Immature natural killer cell (primary cell): Measurements from ENCODE around the gene LRRC49. TPM values are rescaled to one million over a fixed set of nuclear protein-coding genes. Genes with fewer than 3 reads are reported as not detected.

ENCODE experiments used
- DNase-seq, 3 donors: peaks; one replicate each; pipeline ENCODE4 v3.0.0; 2022; ENCODE audit warnings: mixed read lengths in 1 of 3
- H3K27ac Mint-ChIP-seq, 6 donors: one replicate each; pipeline ENCODE4 v1.8.0; 2020; ENCODE audit warnings: mixed read lengths in 6 of 6, mild to moderate bottlenecking in 5 of 6, inconsistent platforms in 4 of 6, moderate library complexity in 3 of 6
- H3K27me3 Mint-ChIP-seq, 3 donors: one replicate each; pipeline ENCODE4 v1.8.0; 2020 to 2021; ENCODE audit warnings: low read depth in 3 of 3, mild to moderate bottlenecking in 3 of 3, mixed read lengths in 3 of 3, moderate library complexity in 3 of 3, inconsistent platforms in 1 of 3
- H3K36me3 Mint-ChIP-seq, 3 donors: one replicate each; pipeline ENCODE4 v1.8.0; 2020; ENCODE audit warnings: mixed read lengths in 3 of 3, inconsistent platforms in 2 of 3, mild to moderate bottlenecking in 2 of 3
- H3K4me1 Mint-ChIP-seq, 2 donors: one replicate each; pipeline ENCODE4 v1.8.0; 2020; ENCODE audit warnings: inconsistent platforms in 2 of 2, mild to moderate bottlenecking in 2 of 2, mixed read lengths in 2 of 2, moderate library complexity in 1 of 2
- H3K4me3 Mint-ChIP-seq, 5 donors: one replicate each; pipeline ENCODE4 v1.8.0; 2020; ENCODE audit warnings: mild to moderate bottlenecking in 5 of 5, mixed read lengths in 5 of 5, inconsistent platforms in 3 of 5, moderate library complexity in 3 of 5
- H3K9me3 Mint-ChIP-seq, 6 donors: one replicate each; pipeline ENCODE4 v1.8.0; 2020; ENCODE audit warnings: mild to moderate bottlenecking in 6 of 6, mixed read lengths in 6 of 6, inconsistent platforms in 4 of 6, moderate library complexity in 3 of 6
- polyA plus RNA-seq, 3 donors: library from polyadenylated mRNA; unstranded; fragments of 300-500 nt; fragmentation: Illumina TruSeq; gene quantifications; one replicate each; pipeline ENCODE4 v1.2.3, GENCODE V29; 2021

LRRC49 gene
- polyA plus RNA-seq, 3 donors from 2014 or later = 0.68 TPM; not detected in 2

GRCh38 chr15:71093054-71094024 lies 200.7 kb downstream of the LRRC49 start:
- DNase-seq = no peak
- Mint-ChIP-seq H3K27ac (no peak overlapping the region), H3K36me3 (no peaks in the 10 kb centered on the region), H3K9me3 (no peaks in the 10 kb centered on the region), H3K4me1 (no peaks in the 10 kb centered on the region), H3K27me3 (peaks cover 0 to 5% (median 0%) of the 10 kb centered on the region in 3 donors), H3K4me3 (no peak overlapping the region)

DNA sequence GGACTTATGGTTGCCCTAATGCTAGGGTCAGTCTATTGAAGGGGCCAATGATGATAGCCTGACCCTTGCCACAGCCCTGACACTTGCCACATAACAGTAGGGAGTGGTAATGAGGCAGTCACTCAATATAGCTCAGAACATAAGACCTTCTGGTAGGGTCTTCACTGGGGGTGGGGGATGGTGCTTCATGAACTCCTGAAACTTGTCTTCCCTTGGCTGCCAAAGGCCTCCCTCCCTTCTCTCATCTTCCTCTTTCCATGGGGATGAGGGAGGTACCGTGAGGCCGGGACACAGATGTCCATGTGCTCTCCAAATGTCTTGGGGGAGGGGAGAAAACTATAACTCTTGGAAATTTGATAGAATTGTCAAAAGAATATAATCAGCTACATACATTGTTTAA lies 201.5 kb downstream of the LRRC49 start:
- no peaks in the 10 kb centered on the region for H3K4me1 Mint-ChIP-seq
- H3K27me3 Mint-ChIP-seq = peaks cover 0 to 5% (median 0%) of the 10 kb centered on the region in 3 donors
- no peak overlapping the region for H3K27ac Mint-ChIP-seq

DNA sequence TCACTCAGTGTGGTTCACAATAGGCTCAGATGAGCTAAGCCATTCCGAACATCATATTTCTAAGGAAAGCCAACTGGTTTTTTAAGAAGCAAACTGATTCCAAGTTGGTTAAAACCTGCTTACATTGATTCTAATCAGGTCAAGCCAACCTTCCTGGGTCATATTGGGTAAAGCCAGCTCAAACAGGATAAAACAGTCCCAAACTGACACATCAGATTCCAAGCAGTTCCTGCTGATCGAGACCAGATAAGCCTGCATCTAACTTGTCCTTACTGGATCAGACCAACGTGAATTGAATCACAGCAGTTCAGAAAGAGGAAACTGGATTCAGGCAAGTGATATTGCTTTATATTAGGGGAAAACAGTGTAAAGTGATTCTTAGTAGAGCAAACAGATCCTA lies 204.1 kb downstream of the LRRC49 start:
- Mint-ChIP-seq H3K27ac (no peak overlapping the region), H3K9me3 (no peaks in the 10 kb centered on the region), H3K36me3 (no peaks in the 10 kb centered on the region), H3K4me1 (no peaks in the 10 kb centered on the region), H3K4me3 (no peak overlapping the region), H3K27me3 (peaks cover 0 to 5% (median 0%) of the 10 kb centered on the region in 3 donors)
- no peak for DNase-seq

More for the DNA sequence above, 201.5 kb downstream of the LRRC49 start:
- Mint-ChIP-seq H3K9me3 (no peaks in the 10 kb centered on the region), H3K4me3 (no peak overlapping the region), H3K36me3 (no peaks in the 10 kb centered on the region)
- DNase-seq = no peak

DNA sequence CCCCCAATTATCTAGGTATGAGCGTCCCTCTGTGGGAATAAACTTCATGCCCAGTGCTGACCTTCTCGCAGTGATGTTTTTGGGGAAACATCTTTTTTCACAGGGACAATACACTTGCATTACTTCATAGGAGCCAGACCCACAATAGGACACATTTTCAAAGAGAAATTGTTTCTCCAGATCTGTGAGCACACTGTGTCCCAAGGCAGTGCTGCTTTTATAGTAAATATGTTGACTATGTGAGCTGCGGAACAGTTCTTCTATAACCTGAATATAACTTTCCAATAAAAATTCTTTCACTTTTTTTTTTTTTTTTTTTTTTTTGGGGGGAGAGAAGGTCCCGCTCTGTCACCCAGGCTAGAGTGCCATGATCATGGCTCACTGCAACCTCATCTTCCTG lies 205.3 kb downstream of the LRRC49 start:
- no peaks in the 10 kb centered on the region for H3K36me3 Mint-ChIP-seq
- H3K4me3 Mint-ChIP-seq = no peak overlapping the region
- no peak for DNase-seq
- no peaks in the 10 kb centered on the region for H3K9me3 Mint-ChIP-seq
- peaks cover 0 to 5% (median 3%) of the 10 kb centered on the region in 3 donors for H3K27me3 Mint-ChIP-seq
- H3K27ac Mint-ChIP-seq = no peak overlapping the region
- no peaks in the 10 kb centered on the region for H3K4me1 Mint-ChIP-seq

GRCh38 chr15:71098920-71099319 lies 206.3 kb downstream of the LRRC49 start:
- H3K27me3 Mint-ChIP-seq = peaks cover 0 to 5% (median 0%) of the 10 kb centered on the region in 3 donors
- no peak for DNase-seq
- no peak overlapping the region for H3K27ac Mint-ChIP-seq
- H3K4me1 Mint-ChIP-seq = no peaks in the 10 kb centered on the region
- peaks cover 0 to 3% (median 0%) of the 10 kb centered on the region in 6 donors for H3K9me3 Mint-ChIP-seq
- H3K36me3 Mint-ChIP-seq = no peaks in the 10 kb centered on the region
- H3K4me3 Mint-ChIP-seq = no peak overlapping the region

Other genes with a start within 250 kb of the LRRC49 start
- under 1 TPM in 1 of 3 donors, not detected in 2; 0.63 TPM for gene UACA, start 129.3 kb upstream of the LRRC49 start, polyA plus RNA-seq
- not detected for gene LARP6, start 38.7 kb upstream of the LRRC49 start, polyA plus RNA-seq
- gene THAP10, start 393 bp upstream of the LRRC49 start, polyA plus RNA-seq = under 1 TPM in 1 of 3 donors, not detected in 2; 0.40 TPM
- gene THSD4, start 222.6 kb downstream of the LRRC49 start, polyA plus RNA-seq = not detected